ENCODE results near the gene SEC24C. TPM values are rescaled to one million over a fixed set of nuclear protein-coding genes. Genes with fewer than 3 reads are reported as not detected.
"Not testable (repeated sequence)": the region's sequence is repeated elsewhere in the genome, so short reads cannot be mapped to it uniquely, and the experiment has no call there.

The SEC24C gene
- total RNA-seq, 1 experiment from 2014 or later = 47.6 TPM

- no peak for DNase-seq (ENCODE audit: low read depth)
Observed at GRCh38 chr10:73793456-73793855, 49.3 kb downstream of the SEC24C start.

- not testable (repeated sequence) for DNase-seq (ENCODE audit: low read depth)
Observed at GRCh38 chr10:73795491-73795890, 51.3 kb downstream of the SEC24C start.

GRCh38 chr10:73796035-73796434 lies 51.9 kb downstream of the SEC24C start:
- not testable (repeated sequence) for DNase-seq (ENCODE audit: low read depth)

GRCh38 chr10:73796766-73797165 lies 52.6 kb downstream of the SEC24C start:
- no peak for DNase-seq (ENCODE audit: low read depth)

DNA sequence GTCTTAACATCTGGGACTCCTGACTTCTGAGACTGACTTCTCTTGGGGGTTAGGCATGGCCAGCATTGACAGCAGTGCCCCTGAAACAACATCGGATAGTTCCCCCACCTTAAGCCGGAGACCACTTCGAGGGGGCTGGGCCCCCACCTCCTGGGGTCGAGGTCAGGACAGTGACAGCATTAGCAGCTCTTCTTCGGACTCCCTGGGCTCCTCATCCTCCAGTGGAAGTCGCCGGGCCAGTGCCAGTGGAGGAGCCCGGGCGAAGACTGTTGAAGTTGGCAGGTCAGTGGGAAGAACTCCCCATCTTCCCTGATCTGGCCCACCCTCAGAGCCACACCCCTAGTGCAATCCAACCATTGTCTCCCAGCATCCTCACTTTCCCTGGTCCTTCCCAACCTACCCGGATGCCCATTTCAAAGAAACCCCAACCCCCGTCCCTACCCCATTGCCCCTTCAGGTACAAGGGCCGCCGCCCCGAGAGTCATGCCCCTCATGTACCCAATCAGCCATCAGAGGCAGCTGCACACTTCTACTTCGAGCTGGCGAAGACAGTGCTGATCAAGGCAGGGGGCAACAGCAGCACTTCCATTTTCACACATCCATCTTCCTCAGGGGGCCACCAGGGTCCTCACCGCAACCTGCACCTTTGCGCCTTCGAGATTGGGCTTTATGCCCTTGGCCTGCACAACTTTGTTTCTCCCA lies 53.3 kb downstream of the SEC24C start:
- DNase-seq (ENCODE audit: low read depth) = no peak

DNA sequence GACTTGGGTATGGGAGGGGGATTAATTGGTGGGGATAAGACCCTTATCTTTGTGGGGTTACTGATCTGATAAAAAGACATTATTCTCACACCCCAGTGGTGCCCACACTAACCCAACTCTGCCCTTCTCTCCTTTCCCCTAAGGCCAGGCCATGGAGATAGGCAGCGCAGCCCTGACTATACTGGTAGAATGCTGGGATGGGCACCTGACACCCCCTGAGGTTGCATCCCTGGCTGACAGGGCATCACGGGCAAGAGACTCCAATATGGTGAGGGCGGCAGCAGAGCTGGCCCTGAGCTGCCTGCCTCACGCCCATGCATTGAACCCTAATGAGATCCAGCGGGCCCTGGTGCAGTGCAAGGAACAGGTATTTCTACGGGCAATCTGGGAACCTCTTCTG lies 53.9 kb downstream of the SEC24C start:
- no peak for DNase-seq (ENCODE audit: low read depth)

GRCh38 chr10:73798927-73799560 lies 54.9 kb downstream of the SEC24C start:
- no peak for DNase-seq (ENCODE audit: low read depth)

DNA sequence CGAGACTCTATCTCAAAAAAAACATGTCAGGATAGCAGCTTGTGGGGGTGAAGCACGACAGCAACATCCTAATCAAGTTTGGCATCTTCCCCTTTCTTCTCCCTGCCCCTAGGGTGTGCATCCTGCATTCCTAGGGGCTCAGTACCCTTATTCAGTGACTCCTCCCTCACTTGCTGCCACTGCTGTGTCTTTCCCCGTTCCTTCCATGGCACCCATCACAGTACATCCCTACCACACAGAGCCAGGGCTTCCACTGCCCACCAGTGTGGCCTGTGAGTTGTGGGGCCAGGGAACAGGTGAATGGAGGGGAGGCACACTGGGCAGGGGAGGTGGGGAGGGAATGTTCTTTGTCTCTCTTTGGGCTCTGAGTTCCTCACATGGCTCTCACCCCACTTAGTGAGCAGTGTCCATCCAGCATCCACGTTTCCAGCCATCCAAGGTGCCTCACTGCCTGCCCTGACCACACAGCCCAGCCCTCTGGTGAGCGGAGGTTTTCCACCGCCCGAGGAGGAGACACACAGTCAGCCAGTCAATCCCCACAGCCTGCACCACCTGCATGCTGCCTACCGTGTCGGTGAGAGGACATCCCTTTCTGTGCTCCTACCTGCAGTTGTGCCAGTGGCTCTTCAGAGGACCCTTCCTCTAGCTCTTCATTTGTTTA lies 55.9 kb downstream of the SEC24C start:
- DNase-seq (ENCODE audit: low read depth) = no peak

- DNase-seq (ENCODE audit: low read depth) = no peak
Observed at GRCh38 chr10:73800560-73801252, 56.5 kb downstream of the SEC24C start.

DNA sequence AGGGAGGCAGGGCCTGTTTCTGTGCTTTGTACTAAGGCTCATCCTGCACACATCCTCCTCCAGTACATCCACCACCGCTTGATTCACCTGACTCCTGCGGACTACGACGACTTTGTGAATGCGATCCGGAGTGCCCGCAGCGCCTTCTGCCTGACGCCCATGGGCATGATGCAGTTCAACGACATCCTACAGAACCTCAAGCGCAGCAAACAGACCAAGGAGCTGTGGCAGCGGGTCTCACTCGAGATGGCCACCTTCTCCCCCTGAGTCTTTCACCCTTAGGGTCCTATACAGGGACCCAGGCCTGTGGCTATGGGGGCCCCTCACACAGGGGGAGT lies 57.0 kb downstream of the SEC24C start:
- DNase-seq (ENCODE audit: low read depth) = no peak

- DNase-seq (ENCODE audit: low read depth) = no peak
Observed at GRCh38 chr10:73802276-73802991, 58.3 kb downstream of the SEC24C start.

DNA sequence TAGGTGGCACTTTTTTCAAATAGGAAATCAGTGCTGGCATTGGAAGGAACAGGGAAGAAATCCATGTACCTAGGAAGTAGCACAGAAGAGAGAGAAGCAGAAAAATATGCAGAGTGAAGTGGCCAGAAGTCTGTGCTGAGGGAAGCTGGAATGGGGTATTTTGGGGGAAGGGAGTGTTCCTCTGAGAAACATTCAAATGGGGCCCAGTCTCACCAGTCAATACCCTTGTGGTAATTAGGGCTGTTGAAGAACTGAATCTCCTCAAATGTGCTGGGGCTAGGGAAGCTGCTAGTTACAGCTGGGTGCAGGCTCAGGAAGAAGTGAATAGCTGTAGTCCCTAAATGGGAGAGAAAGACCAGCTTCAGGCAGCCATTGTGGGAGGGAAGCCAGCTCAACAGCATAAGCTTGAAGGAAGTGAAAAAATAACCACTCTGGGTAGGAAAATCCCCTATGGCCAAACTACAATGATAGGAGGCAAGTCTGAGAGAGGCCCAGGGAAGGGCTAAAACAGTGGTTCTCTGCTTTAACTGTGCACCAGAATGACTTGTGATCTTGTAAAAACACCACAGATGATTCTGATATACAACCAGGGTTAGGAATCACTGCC lies 59.6 kb downstream of the SEC24C start:
- no peak for DNase-seq (ENCODE audit: low read depth)

DNA sequence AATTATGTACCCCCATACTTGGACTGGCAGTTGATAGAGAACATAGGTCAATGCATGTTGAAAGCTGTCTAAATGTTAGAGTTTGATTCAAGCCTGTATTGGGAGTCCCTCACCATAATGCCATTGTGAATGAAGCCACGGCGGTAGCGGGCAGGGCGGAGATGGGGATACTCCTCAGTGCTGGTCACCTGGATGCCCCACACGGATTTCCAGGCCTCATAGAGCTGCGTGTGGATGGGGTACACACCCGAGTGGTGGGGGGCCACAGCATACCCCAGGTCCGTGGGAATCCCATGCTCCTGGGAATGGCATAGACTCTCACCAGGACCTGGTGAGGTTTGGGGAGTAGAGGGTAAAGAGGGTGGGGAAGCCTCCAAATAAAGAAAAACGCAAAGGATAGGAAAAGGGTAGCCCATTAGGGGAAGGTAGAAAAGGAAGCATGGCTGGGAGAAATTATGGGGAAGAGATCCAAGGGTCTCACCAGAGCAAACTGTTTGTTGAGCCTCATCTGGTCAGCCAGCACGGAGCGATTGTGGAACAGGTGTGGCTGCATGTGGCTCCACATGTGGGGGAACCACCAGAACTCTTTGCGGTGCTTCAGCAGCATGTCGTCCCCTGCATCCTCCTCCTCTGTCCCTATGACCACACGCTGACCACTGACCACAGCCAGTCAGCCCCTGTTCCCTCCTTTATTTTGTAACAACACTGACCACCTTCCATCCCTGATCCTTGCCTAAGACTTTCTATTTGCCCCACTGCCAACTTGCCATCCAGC lies 62.2 kb downstream of the SEC24C start:
- DNase-seq (ENCODE audit: low read depth) = no peak

- DNase-seq (ENCODE audit: low read depth) = no peak
Observed at GRCh38 chr10:73807471-73807870, 63.3 kb downstream of the SEC24C start.

GRCh38 chr10:73808021-73808815 lies 64.0 kb downstream of the SEC24C start:
- no peak for DNase-seq (ENCODE audit: low read depth)

GRCh38 chr10:73809061-73809818 lies 65.1 kb downstream of the SEC24C start:
- no peak for DNase-seq (ENCODE audit: low read depth)

DNA sequence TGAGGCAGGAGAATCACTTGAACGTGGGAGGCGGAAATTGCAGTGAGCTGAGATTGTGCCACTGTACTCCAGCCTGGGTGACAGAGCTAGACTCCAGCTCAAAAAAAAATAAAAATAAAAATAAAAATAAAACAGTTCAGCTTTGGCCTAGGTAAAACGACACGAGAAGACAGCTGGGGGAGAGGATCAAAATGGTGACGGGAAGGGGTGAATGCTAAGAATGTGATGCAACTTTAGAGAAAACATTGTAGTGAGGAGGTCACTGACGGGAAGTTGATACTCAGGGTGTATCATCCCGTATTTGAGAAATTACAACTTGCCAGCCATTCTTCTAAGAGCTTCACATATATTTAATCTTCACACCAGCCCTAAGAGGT lies 66.2 kb downstream of the SEC24C start:
- no peak for DNase-seq (ENCODE audit: low read depth)

DNA sequence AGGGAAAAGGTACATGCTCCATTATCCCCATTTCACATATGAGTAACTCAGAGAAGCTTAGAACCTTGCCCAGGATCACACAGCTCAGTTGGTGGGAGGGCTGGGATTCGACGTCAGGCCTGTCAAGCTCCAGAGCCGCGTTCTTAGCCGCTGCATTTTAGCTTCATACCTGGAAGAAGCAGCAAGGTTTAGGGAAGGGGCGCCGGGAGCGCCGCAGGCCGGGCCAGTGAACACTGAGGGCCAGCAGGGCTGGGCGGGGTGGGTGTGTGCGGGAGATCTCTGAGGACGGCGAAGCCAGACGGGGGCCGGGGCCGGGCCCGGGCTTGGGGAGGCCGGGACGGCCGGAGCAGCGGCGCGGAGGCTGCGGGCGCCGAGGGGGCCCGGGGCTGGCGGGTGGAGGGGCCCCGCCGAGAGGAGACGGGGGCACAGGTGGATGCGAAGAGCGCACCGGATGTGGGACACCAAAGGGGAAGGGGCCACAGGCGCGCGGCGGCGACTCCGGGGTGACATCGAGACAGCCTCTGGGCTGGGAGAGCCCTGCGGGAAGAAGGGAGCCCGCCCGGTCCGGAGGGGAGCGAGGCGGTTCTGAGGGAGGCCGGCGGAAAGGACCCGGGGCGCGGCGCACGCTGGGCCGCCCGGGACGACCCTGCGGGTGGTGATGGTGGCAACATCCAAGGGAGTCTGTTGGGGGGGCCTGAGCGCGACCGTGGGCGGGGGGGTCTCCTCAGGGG lies 66.7 kb downstream of the SEC24C start:
- DNase-seq (ENCODE audit: low read depth) = peak; percentile 14
